ENCODE measurements around the gene ZNF646. TPM values are rescaled to one million over a fixed set of nuclear protein-coding genes. Genes with fewer than 3 reads are reported as not detected.
A peak's percentile ranks its signal among the peaks of the same experiment; 100 is the strongest.

Gene ZNF646
- total and polyA plus RNA-seq, 2 of the 13 experiments (the other 11 are each of a cell fraction or from before 2014, with no cell fraction given): 3.4 to 10.9 TPM

DNA sequence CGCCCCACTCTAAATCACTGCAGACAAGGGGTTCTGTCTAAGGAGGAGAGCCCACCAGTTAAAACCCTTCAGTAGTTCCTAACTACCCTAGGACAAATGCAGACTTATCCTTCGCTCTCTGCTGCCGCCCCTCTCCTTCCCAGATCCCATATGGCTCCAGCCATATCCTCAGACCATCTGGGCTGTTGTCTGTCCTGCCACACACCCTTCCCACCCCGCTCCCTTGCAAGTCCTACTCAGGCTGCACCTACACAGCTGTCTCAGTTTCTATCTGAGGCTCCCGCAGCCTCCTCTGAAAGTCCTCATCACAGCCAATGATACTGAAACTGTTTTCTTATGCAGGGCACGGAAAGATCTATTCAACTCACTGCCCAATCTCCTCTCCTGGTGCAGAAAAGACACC lies 33.2 kb downstream of the ZNF646 start (continued):
- TF ChIP-seq, protein P1, sequence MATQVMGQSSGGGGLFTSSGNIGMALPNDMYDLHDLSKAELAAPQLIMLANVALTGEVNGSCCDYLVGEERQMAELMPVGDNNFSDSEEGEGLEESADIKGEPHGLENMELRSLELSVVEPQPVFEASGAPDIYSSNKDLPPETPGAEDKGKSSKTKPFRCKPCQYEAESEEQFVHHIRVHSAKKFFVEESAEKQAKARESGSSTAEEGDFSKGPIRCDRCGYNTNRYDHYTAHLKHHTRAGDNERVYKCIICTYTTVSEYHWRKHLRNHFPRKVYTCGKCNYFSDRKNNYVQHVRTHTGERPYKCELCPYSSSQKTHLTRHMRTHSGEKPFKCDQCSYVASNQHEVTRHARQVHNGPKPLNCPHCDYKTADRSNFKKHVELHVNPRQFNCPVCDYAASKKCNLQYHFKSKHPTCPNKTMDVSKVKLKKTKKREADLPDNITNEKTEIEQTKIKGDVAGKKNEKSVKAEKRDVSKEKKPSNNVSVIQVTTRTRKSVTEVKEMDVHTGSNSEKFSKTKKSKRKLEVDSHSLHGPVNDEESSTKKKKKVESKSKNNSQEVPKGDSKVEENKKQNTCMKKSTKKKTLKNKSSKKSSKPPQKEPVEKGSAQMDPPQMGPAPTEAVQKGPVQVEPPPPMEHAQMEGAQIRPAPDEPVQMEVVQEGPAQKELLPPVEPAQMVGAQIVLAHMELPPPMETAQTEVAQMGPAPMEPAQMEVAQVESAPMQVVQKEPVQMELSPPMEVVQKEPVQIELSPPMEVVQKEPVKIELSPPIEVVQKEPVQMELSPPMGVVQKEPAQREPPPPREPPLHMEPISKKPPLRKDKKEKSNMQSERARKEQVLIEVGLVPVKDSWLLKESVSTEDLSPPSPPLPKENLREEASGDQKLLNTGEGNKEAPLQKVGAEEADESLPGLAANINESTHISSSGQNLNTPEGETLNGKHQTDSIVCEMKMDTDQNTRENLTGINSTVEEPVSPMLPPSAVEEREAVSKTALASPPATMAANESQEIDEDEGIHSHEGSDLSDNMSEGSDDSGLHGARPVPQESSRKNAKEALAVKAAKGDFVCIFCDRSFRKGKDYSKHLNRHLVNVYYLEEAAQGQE (IDR thresholded peaks at IDR 0.05; ENCODE audit: borderline replicate concordance in 1 of 2, low read depth in 1 of 2, low read length in 2 of 2): no peak
- TF ChIP-seq SMARCE1 (IDR thresholded peaks at IDR 0.05; ENCODE audit: borderline replicate concordance): no peak
- TF ChIP-seq, protein P2, sequence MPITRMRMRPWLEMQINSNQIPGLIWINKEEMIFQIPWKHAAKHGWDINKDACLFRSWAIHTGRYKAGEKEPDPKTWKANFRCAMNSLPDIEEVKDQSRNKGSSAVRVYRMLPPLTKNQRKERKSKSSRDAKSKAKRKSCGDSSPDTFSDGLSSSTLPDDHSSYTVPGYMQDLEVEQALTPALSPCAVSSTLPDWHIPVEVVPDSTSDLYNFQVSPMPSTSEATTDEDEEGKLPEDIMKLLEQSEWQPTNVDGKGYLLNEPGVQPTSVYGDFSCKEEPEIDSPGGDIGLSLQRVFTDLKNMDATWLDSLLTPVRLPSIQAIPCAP (CRISPR knock-in tag; IDR thresholded peaks at IDR 0.05; ENCODE audit: low read depth): 0 out of 2 replicates have a peak, but pooled peaks have one; percentile 2
- no peak for TF ChIP-seq ZSCAN20 (CRISPR knock-in tag; IDR thresholded peaks at IDR 0.05; ENCODE audit: borderline replicate concordance)
- TF ChIP-seq SNAPC4 (CRISPR knock-in tag; IDR thresholded peaks at IDR 0.05): no peak
- no peak for TF ChIP-seq ZFP82 (CRISPR knock-in tag; IDR thresholded peaks at IDR 0.05; ENCODE audit: borderline replicate concordance)
- TF ChIP-seq, protein P3, sequence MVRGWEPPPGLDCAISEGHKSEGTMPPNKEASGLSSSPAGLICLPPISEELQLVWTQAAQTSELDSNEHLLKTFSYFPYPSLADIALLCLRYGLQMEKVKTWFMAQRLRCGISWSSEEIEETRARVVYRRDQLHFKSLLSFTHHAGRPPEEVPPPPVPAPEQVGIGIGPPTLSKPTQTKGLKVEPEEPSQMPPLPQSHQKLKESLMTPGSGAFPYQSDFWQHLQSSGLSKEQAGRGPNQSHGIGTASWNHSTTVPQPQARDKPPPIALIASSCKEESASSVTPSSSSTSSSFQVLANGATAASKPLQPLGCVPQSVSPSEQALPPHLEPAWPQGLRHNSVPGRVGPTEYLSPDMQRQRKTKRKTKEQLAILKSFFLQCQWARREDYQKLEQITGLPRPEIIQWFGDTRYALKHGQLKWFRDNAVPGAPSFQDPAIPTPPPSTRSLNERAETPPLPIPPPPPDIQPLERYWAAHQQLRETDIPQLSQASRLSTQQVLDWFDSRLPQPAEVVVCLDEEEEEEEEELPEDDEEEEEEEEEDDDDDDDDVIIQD (CRISPR knock-in tag; IDR thresholded peaks at IDR 0.05; ENCODE audit: low read depth): 0 out of 2 replicates have a peak, but pooled peaks have one; percentile 24
- TF ChIP-seq NR2F6 (IDR thresholded peaks at IDR 0.05): no peak
- no peak for TF ChIP-seq NR2F6 (CRISPR knock-in tag; IDR thresholded peaks at IDR 0.05)
- TF ChIP-seq RELA (CRISPR knock-in tag; IDR thresholded peaks at IDR 0.05): no peak
- TF ChIP-seq CHD4 (IDR thresholded peaks at IDR 0.05; ENCODE audit: borderline replicate concordance, low read length): no peak
- no peak for TF ChIP-seq ZNF337 (CRISPR knock-in tag; IDR thresholded peaks at IDR 0.05; ENCODE audit: borderline replicate concordance, low read depth)
- no peak for TF ChIP-seq ZNF790 (CRISPR knock-in tag; IDR thresholded peaks at IDR 0.05; ENCODE audit: borderline replicate concordance)
- TF ChIP-seq HOXA3 (CRISPR knock-in tag; IDR thresholded peaks at IDR 0.05): 0 out of 2 replicates have a peak, but pooled peaks have one; percentile 4
- TF ChIP-seq MIXL1 (CRISPR knock-in tag; IDR thresholded peaks at IDR 0.05): no peak
- TF ChIP-seq ZNF431 (CRISPR knock-in tag; IDR thresholded peaks at IDR 0.05; ENCODE audit: borderline replicate concordance, low read depth): no peak
- TF ChIP-seq KAT7 (CRISPR knock-in tag; IDR thresholded peaks at IDR 0.05; ENCODE audit: borderline replicate concordance): no peak
- peak; percentile 79; the same call in 1 of the 2 replicates for TF ChIP-seq ZBTB38 (CRISPR knock-in tag; IDR thresholded peaks at IDR 0.05)
- TF ChIP-seq SPEN (CRISPR knock-in tag; IDR thresholded peaks at IDR 0.05; ENCODE audit: low read depth): peak; percentile 60
- TF ChIP-seq ZNF232 (CRISPR knock-in tag; IDR thresholded peaks at IDR 0.05; ENCODE audit: borderline replicate concordance): 0 out of 2 replicates have a peak, but pooled peaks have one; percentile 2
- TF ChIP-seq FOXP1 (IDR thresholded peaks at IDR 0.05): no peak
- TF ChIP-seq FOXP1 (CRISPR knock-in tag; IDR thresholded peaks at IDR 0.05): no peak
